ENCODE data around the gene WIZ.
"Not testable (repeated sequence)": the region's sequence is repeated elsewhere in the genome, so short reads cannot be mapped to it uniquely, and the experiment has no call there.

The WIZ gene, protein sequence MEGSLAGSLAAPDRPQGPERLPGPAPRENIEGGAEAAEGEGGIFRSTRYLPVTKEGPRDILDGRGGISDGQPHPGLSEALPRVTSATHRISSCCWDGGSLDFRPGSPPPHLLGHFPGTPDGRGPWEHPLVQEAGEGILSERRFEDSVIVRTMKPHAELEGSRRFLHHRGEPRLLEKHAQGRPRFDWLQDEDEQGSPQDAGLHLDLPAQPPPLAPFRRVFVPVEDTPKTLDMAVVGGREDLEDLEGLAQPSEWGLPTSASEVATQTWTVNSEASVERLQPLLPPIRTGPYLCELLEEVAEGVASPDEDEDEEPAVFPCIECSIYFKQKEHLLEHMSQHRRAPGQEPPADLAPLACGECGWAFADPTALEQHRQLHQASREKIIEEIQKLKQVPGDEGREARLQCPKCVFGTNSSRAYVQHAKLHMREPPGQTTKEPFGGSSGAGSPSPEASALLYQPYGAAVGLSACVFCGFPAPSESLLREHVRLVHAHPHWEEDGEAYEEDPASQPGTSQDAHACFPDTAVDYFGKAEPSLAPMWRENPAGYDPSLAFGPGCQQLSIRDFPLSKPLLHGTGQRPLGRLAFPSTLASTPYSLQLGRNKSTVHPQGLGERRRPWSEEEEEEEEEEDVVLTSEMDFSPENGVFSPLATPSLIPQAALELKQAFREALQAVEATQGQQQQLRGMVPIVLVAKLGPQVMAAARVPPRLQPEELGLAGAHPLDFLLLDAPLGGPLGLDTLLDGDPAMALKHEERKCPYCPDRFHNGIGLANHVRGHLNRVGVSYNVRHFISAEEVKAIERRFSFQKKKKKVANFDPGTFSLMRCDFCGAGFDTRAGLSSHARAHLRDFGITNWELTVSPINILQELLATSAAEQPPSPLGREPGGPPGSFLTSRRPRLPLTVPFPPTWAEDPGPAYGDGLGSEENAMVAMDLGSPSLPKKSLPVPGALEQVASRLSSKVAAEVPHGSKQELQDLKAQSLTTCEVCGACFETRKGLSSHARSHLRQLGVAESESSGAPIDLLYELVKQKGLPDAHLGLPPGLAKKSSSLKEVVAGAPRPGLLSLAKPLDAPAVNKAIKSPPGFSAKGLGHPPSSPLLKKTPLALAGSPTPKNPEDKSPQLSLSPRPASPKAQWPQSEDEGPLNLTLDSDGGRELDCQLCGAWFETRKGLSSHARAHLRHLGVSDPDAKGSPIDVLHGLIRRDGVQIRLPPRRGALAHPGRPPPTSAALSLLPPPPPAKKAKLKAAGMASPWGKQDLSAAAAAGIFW (N-terminal part only)

DNA sequence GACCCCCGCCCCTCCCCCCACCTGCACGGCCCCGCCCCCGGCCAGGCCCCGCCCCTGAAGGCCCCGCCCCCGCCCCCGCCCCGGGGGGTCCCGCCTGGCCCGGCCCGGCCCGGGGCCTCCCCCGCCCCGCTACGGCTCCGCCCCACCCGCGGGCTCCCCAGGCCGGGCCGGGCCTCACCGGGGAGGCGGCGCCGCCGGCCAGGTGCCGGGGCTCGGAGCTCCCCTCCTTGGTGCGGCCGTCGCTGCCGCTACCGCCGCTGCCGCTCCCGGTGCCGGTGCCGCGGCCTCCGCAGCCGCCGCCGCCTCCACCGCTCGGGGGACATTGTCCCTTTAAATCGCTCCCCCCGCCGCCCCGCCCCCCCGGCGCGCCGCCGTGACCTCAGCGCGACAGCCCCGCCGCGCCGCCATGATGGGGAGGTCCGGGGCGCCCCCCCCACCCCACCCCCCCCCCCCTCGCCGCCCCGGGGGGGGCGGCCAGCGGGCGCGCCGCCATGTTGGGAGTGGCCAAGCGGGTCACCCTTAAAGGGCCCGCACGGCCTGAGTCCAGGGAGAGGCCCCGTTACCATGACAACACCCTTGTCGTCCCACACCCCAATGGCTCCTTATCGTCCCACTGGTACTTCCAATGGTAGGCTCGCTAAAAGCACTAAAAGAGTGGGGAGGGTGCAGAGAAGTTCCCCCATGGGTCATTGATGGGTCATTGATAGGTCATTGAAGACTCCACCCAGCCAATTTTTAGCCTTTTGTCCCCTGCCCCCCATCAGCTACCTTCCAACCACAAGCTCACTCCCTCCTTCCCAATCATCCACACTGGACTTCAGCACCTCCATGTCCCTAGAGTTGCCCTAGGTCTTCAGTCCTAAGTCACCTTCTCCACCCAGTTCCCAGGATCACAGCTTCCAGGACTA lies at the start of gene WIZ:
TSS of gene WIZ (minus strand) at position 337 of the 908 bp plus-strand sequence. CDS start 1,649 bp downstream, outside the sequence.
- H3K4me1 ChIP-seq (ENCODE audit: control insufficient read depth, insufficient read depth, low read length, unreplicated experiment) = no peaks in the 10 kb centered on the region
- peak within 1 kb of the TSS; percentile 50 for H2AFZ ChIP-seq (ENCODE audit: low read length, unreplicated experiment)
- H3K36me3 ChIP-seq (ENCODE audit: insufficient read depth, low read length) = no peaks in the 10 kb centered on the region
- no peak within 1 kb of the TSS for H3K27ac ChIP-seq (ENCODE audit: low read depth, low read length)
- H3K79me2 ChIP-seq (ENCODE audit: control insufficient read depth, insufficient read depth, low read length, unreplicated experiment) = no peaks in the 10 kb centered on the region
- peak within 1 kb of the TSS; percentile 73 for H3K4me3 ChIP-seq (ENCODE audit: low read depth, low read length)
- no peaks in the 10 kb centered on the region for H3K27me3 ChIP-seq (ENCODE audit: insufficient read depth, low read length)

GRCh38 chr19:15498910-15499309 lies 49.2 kb upstream of the WIZ start:
- H2AFZ ChIP-seq (ENCODE audit: low read length, unreplicated experiment) = no peak overlapping the region
- H3K4me1 ChIP-seq (ENCODE audit: control insufficient read depth, insufficient read depth, low read length, unreplicated experiment) = no peaks in the 10 kb centered on the region
- H3K27me3 ChIP-seq (ENCODE audit: insufficient read depth, low read length) = peaks cover 10% of the 10 kb centered on the region
- no peak overlapping the region for H3K4me3 ChIP-seq (ENCODE audit: low read depth, low read length)
- no peak overlapping the region for H3K27ac ChIP-seq (ENCODE audit: low read depth, low read length)
- H3K79me2 ChIP-seq (ENCODE audit: control insufficient read depth, insufficient read depth, low read length, unreplicated experiment) = no peaks in the 10 kb centered on the region
- no peaks in the 10 kb centered on the region for H3K36me3 ChIP-seq (ENCODE audit: insufficient read depth, low read length)

DNA sequence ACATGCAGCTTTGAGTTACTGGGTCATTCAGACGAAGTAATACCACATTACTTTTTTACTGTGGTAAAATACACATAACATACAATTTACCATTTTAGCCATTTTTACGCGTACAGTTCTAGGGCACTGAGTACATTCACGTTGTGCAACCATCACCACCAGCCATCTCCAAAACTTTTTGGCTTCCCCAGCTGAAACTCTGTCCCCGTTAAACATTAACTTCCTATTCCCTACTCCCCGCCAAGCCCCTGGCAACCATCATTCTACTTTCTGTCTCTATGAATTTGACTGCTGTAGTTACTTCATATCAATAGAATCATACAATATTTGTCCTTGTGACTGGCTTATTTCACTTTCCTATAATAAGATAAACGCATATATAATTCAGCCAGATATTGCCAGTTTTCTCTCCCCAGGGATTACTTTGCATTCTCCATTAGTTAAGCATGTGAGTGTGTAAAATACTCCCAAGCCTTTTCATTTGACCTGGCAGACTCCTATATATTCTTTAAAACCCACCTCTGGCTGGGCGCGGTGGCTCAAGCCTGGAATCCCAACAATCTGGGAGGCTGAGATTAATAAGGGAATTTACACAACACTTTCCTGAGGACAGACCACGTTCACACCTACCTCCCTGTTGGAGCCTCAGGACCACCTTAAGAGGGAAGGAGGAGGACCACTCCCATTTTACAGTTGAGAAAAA lies 48.6 kb upstream of the WIZ start:
- Histone ChIP-seq H3K79me2 (ENCODE audit: control insufficient read depth, insufficient read depth, low read length, unreplicated experiment) (no peaks in the 10 kb centered on the region), H3K4me3 (ENCODE audit: low read depth, low read length) (no peak overlapping the region), H3K27ac (ENCODE audit: low read depth, low read length) (no peak overlapping the region), H2AFZ (ENCODE audit: low read length, unreplicated experiment) (no peak overlapping the region), H3K36me3 (ENCODE audit: insufficient read depth, low read length) (no peaks in the 10 kb centered on the region), H3K4me1 (ENCODE audit: control insufficient read depth, insufficient read depth, low read length, unreplicated experiment) (no peaks in the 10 kb centered on the region), H3K27me3 (ENCODE audit: insufficient read depth, low read length) (peaks cover 10% of the 10 kb centered on the region)

DNA sequence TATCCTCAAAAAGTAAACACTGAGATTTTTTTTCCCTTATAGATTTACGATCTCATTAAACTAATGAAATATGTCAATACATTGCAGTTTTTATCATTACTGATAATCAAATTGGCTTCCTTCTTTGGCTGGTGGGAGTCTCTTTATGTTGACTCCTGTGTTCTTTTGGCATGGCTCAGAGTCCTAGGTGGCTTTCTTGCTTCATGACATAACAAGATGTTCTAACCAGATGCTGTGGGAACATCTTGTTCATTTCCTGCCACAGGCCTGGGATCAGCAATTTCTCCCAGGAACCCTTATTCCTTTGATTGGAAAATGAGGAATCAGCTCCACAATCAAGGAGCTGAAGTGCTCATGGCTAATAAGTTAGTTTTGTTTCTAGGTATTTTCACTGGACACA lies 45.4 kb upstream of the WIZ start:
- no peaks in the 10 kb centered on the region for H3K36me3 ChIP-seq (ENCODE audit: insufficient read depth, low read length)
- no peak overlapping the region for H3K4me3 ChIP-seq (ENCODE audit: low read depth, low read length)
- no peaks in the 10 kb centered on the region for H3K79me2 ChIP-seq (ENCODE audit: control insufficient read depth, insufficient read depth, low read length, unreplicated experiment)
- no peak overlapping the region for H2AFZ ChIP-seq (ENCODE audit: low read length, unreplicated experiment)
- no peak overlapping the region for H3K27ac ChIP-seq (ENCODE audit: low read depth, low read length)
- H3K27me3 ChIP-seq (ENCODE audit: insufficient read depth, low read length) = no peaks in the 10 kb centered on the region
- no peaks in the 10 kb centered on the region for H3K4me1 ChIP-seq (ENCODE audit: control insufficient read depth, insufficient read depth, low read length, unreplicated experiment)

- H3K27ac ChIP-seq (ENCODE audit: low read depth, low read length) = no peak overlapping the region
Observed at GRCh38 chr19:15488489-15489226, 38.9 kb upstream of the WIZ start.

GRCh38 chr19:15487038-15487437 lies 37.3 kb upstream of the WIZ start:
- H3K27me3 ChIP-seq (ENCODE audit: insufficient read depth, low read length) = peaks cover 3% of the 10 kb centered on the region; the same call in 1 of the 2 replicates
- no peaks in the 10 kb centered on the region for H3K36me3 ChIP-seq (ENCODE audit: insufficient read depth, low read length)

More at GRCh38 chr19:15488489-15489226, 38.9 kb upstream of the WIZ start:
- H3K4me3 ChIP-seq (ENCODE audit: low read depth, low read length) = no peak overlapping the region
- peaks cover 3% of the 10 kb centered on the region; the same call in 1 of the 2 replicates for H3K27me3 ChIP-seq (ENCODE audit: insufficient read depth, low read length)
- H3K4me1 ChIP-seq (ENCODE audit: control insufficient read depth, insufficient read depth, low read length, unreplicated experiment) = no peaks in the 10 kb centered on the region
- no peaks in the 10 kb centered on the region for H3K79me2 ChIP-seq (ENCODE audit: control insufficient read depth, insufficient read depth, low read length, unreplicated experiment)
- no peaks in the 10 kb centered on the region for H3K36me3 ChIP-seq (ENCODE audit: insufficient read depth, low read length)
- no peak overlapping the region for H2AFZ ChIP-seq (ENCODE audit: low read length, unreplicated experiment)

GRCh38 chr19:15485768-15486167 lies 36.0 kb upstream of the WIZ start:
- not testable (repeated sequence) for H3K36me3 ChIP-seq (ENCODE audit: insufficient read depth, low read length); H3K79me2 ChIP-seq (ENCODE audit: control insufficient read depth, insufficient read depth, low read length, unreplicated experiment); H3K4me1 ChIP-seq (ENCODE audit: control insufficient read depth, insufficient read depth, low read length, unreplicated experiment); H3K27ac ChIP-seq (ENCODE audit: low read depth, low read length); H3K27me3 ChIP-seq (ENCODE audit: insufficient read depth, low read length); H3K4me3 ChIP-seq (ENCODE audit: low read depth, low read length); H2AFZ ChIP-seq (ENCODE audit: low read length, unreplicated experiment)

More at GRCh38 chr19:15487038-15487437, 37.3 kb upstream of the WIZ start:
- Histone ChIP-seq H3K27ac (ENCODE audit: low read depth, low read length) (no peak overlapping the region), H2AFZ (ENCODE audit: low read length, unreplicated experiment) (no peak overlapping the region), H3K79me2 (ENCODE audit: control insufficient read depth, insufficient read depth, low read length, unreplicated experiment) (no peaks in the 10 kb centered on the region), H3K4me3 (ENCODE audit: low read depth, low read length) (no peak overlapping the region), H3K4me1 (ENCODE audit: control insufficient read depth, insufficient read depth, low read length, unreplicated experiment) (no peaks in the 10 kb centered on the region)

DNA sequence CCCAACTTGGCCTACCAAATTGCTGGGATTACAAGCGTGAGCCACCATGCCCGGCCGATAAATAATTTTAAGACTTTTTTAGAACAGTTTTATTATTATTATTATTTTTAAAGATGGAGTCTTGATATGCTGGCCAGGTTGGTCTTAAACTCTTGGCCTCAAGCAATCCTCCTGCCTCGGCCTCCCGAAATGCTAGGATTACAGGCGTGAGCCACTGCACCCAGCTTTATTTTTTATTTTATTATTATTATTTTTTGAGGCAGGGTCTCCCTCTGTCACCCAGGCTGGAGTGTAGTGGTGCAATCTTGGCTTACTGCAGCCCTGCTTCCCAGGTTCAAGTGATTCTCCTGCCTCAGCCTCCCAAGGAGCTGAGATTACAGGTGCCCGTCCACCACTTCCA lies 31.2 kb upstream of the WIZ start:
- not testable (repeated sequence) for H3K4me1 ChIP-seq (ENCODE audit: control insufficient read depth, insufficient read depth, low read length, unreplicated experiment); H3K79me2 ChIP-seq (ENCODE audit: control insufficient read depth, insufficient read depth, low read length, unreplicated experiment); H3K36me3 ChIP-seq (ENCODE audit: insufficient read depth, low read length); H3K27ac ChIP-seq (ENCODE audit: low read depth, low read length); H2AFZ ChIP-seq (ENCODE audit: low read length, unreplicated experiment); H3K4me3 ChIP-seq (ENCODE audit: low read depth, low read length); H3K27me3 ChIP-seq (ENCODE audit: insufficient read depth, low read length)
